COR-L47 (cell line): Measurements from ENCODE around the gene PRAMEF14.
"Not testable (repeated sequence)": the region's sequence is repeated elsewhere in the genome, so short reads cannot be mapped to it uniquely, and the experiment has no call there.

Experiments used
- DNase-seq: peaks from one replicate; lab custom pipeline; 2025; lab: John Stamatoyannopoulos, UW

The PRAMEF14 gene, protein sequence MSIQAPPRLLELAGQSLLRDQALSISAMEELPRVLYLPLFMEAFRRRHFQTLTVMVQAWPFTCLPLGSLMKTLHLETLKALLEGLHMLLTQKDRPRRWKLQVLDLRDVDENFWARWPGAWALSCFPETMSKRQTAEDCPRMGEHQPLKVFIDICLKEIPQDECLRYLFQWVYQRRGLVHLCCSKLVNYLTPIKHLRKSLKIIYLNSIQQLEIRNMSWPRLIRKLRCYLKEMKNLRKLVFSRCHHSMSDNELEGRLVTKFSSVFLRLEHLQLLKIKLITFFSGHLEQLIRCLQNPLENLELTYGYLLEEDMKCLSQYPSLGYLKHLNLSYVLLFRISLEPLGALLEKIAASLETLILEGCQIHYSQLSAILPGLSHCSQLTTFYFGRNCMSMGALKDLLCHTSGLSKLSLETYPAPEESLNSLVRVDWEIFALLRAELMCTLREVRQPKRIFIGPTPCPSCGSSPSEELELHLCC

DNA sequence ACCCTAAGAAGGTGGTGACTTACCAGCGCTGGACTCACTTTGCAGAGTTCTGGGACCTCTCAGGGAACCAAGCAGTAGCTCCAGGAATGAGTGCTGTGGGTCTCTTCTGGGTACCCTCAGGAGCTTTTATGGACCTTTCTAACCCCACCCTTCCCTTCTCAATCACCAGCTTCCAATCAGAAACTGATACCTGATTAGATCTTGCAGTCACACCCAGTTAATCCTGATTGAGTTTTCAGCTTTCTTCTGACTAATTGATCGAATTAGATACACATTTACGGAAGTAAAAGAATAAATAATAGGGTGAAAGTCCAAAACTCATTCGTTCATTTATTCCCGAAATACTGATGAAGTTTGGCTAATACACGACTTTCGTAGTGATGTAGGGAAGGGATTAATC is at the start of gene PRAMEF14:
PRAMEF14 (minus strand) TSS at position 101 of the 400 bp plus-strand sequence. CDS start 1,820 bp downstream, outside the sequence.
- DNase-seq, result not testable (repeated sequence)

DNA sequence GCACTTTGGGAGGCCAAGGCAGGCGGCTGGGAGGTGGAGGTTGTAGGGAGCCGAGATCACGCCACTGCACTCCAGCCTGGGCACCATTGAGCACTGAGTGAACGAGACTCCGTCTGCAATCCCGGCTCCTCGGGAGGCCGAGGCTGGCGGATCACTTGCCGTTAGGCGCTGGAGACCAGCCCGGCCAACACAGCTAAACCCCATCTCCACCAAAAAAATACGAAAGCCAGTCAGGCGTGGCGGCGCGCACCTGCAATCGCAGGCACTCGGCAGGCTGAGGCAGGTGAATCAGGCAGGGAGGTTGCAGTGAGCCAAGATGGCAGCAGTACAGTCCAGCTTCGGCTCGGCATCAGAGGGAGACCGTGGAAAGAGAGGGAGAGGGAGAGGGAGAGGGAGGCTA is 48.4 kb upstream of the PRAMEF14 start:
- not testable (repeated sequence) for DNase-seq

DNA sequence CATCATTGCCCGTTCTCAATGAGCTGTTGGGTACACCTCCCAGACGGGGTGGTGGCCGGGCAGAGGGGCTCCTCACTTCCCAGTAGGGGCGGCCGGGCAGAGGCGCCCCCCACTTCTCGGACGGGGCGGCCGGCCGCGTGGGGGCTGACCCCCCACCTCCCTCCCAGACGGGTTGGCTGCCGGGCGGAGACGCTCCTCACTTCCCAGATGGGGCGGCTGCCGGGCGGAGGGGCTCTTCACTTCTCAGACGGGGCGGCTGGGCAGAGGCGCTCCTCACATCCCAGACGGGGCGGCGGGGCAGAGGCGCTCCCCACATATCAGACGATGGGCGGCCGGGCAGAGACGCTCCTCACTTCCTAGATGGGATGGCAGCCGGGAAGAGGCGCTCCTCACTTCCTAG is 47.8 kb upstream of the PRAMEF14 start:
- not testable (repeated sequence) for DNase-seq

DNA sequence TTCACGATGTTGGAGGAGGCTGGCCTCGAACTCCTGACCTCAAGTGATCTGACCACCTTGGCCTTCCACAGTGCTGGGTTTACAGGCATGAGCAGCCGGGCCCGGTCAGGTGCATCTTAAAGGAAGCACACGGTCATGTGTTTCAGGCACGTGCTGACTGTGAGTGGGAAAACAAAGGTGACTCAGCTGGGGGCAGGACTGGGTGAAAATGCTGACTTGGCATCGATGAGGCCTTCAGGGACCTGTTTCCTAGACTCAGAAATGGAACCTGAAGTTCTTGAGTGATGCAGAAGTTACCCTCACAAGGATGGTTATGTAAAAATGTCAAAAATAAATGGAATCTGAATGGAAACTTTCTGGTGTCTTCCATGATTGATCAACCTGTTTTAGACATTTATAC is 46.1 kb upstream of the PRAMEF14 start:
- DNase-seq, result not testable (repeated sequence)

DNA sequence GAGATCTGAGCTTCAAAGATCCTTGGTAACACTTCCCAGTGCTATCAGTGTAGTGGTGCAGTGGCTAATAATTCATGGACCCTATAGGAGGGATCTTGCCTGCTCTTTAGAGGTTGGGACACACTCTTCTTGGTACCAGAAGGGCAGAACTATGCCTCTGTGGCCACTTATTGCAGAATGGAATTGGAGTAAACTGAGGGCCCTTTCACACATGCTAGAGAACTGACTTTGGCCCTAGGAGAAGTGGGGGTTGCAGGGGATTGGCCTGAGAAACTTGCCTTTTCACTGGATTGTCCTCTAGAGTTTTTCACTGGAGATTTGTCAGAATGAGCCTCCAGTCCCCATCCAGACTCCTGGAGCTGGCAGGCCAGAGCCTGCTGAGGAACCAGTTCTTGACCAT is 42.4 kb upstream of the PRAMEF14 start, which contains the start of gene PRAMEF17:
PRAMEF17 (plus strand) TSS at position 301 of the 400 bp plus-strand sequence; CDS start at position 327, 26 bp downstream.
- not testable (repeated sequence) for DNase-seq

DNA sequence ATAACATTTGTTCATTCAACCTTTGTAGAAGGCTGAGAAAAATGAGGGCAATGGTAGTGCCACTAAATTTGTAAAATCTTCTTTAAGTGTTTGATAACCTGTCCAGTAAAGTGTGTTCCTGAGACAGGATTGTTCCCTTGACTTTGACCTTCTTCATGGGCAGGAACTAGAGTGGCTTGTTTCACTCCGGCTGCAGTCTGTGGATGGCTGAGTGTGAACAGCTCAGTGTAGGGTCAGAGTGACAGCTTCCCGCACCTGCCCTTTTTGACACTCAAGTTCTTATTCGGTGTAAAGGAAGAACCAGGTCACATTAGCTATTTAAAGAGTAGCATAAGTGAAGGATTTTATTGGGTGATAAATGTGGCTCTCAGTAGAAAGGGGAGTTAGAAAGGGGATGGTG is 33.4 kb upstream of the PRAMEF14 start:
- not testable (repeated sequence) for DNase-seq

DNA sequence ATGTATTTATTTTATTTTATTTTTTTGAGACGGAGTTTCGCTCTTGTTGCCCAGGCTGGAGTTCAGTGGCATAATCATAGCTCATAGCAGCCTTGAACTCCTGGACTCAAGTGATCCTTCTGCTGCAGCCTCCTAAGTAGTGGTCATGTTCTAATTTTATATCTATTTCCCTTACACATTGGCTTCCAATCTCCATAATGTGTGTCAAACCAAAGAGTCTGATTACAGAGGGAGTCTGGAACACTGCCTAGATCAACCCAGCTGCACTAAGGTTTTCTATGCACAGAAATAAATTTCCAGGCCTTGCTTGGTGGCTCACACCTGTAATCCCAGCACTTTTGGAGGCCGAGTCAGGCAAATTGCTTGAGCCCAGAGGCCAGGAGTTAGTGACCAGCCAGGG is 32.0 kb upstream of the PRAMEF14 start:
- not testable (repeated sequence) for DNase-seq

DNA sequence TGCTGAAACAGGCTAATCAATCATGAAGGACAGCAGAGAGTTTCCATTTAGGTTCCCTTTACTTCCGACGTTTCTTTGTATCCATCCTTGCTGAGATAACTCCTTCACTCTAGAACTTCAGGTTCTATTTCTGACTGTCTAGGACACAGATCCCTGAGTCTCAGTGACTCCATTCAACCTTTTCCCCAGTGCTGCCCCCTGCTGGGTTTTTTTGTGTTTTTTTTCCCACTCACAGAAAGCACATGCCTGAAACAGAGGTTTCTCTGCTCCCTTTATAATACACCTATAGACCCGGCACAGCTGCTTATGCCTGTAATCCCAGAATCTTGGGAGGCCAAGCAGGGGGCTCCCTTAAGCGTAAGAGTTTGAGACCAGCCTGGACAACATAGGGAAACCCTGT is 21.6 kb upstream of the PRAMEF14 start:
- not testable (repeated sequence) for DNase-seq

DNA sequence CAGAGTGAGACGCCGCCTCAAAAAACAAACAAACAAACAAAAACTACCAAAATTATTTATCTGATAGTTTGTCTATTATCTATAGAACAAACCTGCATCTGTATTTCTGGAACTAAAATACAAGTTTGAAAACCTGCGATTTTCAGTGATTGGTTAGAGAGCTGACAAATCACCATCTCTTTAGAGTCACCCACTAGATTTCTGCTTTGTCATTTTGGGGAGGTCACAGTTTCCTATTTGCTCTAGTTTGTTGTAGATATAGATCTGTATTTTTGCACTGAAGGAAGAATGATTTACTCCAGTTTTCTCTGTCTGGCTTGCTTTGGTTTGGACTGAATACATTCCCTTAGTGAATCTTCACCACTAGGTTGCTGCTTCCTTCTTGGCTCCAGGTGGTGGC is 19.6 kb upstream of the PRAMEF14 start:
- not testable (repeated sequence) for DNase-seq

DNA sequence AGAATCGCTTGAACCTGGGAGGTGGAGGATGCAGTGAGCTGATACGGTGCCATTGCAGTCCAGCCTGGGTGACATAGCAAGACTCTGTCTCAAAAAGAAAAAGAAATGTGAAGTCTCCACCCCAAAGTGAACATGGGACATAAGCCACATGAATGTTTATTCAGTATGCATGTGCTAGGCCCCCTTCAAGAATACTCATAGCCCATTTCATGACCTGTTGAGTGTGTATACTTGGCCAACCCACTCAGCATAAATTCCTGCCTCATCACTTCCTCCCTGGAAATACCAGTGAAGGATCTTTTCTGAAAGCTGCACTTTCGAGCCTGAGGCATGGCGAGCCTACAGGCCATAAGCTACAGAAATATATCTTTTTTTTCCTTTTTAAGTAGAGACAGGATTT is 18.0 kb upstream of the PRAMEF14 start:
- not testable (repeated sequence) for DNase-seq

DNA sequence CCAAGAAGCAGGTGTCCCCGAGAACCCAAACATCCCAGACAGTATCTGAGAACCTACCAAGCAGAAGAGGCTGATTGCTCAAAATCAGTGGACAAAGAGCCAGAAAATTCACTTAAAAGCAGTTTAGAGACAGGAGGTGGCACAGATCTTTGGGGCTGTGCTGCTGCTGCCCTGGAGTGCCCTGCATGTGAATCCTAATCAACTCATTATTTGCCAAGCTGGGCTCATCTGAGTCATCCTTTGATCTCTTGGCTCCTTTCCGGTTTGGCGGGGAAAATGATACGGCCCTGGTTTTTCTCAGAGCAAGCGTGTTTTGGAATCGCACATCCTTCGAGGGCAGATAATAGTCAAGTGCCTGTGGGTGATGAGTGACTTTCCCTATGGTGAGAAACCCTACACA is 15.4 kb upstream of the PRAMEF14 start:
- not testable (repeated sequence) for DNase-seq

DNA sequence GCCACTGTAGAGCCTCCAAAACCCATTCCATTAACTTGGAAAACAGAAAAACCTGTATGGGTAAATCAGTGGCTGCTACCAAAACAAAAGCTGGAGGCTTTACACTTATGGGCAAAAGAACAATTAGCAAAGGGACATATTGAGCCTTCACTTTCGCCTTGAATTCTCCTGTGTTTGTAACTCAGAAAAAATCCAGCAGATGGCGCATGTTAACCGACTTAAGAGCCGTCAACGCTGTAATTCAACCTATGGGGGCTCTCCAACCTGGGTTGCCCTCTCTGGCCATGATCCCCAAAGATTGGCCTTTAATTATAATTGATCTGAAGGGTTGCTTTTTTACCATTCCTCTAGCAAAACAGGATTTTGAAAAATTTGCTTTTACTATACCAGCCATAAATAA is 9.8 kb upstream of the PRAMEF14 start:
- peak; percentile 49 for DNase-seq

DNA sequence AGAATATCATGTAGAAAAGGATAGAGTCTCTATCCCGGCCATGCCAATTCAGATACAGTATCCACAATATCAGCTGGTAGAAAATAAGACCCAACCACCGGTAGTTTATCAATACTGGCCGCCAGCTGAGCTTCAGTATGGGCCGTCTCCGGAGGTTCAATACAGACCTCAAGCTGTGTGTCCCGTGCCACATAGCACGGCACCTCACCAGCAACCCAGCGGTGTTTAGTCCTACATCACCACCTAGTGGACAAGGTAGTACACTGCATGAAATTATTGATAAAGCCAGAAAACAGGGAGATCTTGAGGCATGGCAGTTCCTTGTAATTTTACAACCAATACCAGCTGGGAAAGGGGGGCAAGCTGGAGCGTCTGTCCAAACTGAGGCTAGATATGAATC is 7.5 kb upstream of the PRAMEF14 start:
- DNase-seq, result not testable (repeated sequence)

DNA sequence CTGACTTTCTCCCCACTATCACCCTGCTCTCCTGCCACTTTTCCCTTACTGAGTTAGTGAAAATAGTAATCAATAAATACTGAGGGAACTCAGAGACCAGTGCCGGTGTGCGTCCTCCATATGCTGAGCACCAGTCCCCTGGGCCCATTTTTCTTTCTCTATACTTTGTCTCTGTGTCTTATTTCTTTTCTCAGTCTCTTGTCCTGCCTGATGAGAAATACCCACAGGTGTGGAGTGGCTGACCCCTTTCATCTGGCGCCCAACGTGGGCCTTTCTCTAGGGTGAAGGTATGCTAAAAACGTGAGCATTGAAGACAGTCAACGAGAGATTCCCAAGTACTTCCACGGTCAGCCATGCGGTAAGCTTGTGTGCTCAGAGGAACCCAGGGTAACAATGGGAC is 6.5 kb upstream of the PRAMEF14 start:
- not testable (repeated sequence) for DNase-seq

DNA sequence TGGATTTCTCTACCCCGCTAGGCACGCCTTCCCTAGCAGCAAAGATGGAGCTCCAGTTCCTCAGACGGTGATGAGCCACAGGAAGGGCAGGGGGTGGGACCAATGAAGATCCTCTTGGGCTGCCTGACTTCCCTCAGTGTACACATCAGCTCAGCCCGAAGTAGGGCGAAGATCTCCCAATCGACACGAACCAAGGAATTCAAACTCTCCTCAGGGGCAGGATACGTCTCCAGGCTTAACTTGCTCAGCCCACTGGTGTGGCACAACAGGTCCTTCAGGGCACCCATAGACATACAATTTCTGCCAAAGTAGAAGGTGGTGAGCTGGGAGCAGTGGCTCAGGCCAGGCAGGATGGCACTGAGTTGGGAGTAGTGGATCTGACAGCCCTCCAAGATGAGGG is 4.4 kb downstream of the PRAMEF14 start:
- DNase-seq, result not testable (repeated sequence)

DNA sequence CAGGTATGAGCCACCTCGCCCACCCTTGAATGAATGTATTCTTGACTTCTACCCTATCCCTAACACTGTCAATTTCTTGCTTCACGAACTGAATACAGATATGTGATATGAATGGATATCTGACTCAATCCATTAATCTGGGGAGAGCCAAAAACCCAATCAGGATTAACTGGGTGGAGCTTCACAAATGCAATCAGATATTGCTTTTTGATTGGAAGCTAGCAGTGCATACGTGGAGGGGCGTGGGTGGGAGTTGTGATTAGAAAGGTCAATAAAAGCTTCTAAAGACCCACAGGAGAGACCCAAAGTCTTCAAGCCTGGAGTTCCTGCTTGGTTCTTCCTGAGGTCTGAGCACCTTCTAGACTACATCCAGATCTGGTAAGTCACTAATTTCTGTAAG is 31.7 kb downstream of the PRAMEF14 start, which contains the start of gene PRAMEF15:
PRAMEF15 (plus strand) TSS at position 301 of the 400 bp plus-strand sequence. CDS start 2,827 bp downstream, outside the sequence.
- not testable (repeated sequence) for DNase-seq

DNA sequence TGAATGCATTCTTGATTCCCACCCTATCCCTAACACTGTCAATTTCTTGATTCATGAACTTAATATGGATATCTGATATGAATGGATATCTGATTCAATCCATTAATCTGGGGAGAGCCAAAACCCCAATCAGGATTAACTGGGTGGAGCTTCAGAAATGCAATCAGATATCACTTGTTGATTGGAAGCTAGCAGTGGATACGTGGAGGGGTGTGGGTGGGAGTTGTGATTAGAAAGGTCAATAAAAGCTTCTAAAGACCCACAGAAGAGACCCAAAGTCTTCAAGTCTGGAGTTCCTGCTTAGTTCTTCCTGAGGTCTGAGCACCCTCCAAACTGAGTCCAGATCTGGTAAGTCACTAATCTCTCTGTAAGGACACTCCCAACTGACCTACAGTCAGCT is 43.7 kb downstream of the PRAMEF14 start, which contains the start of gene PRAMEF33:
PRAMEF33 (plus strand) TSS at position 301 of the 400 bp plus-strand sequence. CDS start 2,416 bp downstream, outside the sequence.
- not testable (repeated sequence) for DNase-seq

DNA sequence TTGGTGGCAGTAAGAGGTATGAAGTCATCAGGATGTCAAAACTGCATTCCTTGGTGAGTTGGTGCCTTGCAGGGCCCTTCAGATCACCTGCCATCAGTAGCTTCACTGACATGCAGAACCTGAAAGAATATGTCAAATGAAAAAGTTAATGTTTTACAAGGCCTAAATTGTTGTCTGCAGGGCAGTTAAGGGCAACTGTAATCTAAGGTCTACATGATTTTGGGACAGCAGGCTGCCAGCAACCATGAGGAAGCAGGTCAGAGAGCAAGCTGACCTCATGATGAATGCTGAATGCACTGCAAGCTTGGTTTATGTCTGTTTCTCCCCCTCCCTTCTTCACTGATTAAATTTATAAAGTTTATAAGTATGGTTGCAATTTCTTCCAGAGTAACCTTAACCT is 44.7 kb downstream of the PRAMEF14 start:
- not testable (repeated sequence) for DNase-seq

DNA sequence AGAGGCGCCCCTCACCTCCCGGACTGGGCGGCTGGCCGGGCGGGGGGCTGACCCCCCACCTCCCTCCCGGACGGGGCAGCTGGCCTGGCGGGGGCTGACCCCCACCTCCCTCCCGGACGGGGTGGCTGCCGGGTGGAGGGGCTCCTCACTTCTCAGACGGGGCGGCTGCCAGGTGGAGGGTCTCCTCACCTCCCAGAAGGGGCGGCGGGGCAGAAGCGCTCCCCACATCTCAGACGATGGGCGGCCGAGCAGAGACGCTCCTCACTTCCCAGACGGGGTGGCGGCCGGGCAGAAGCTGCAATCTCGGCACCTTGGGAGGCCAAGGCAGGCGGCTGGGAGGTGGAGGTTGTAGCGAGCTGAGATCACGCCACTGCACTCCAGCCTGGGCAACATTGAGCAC is 48.2 kb downstream of the PRAMEF14 start:
- not testable (repeated sequence) for DNase-seq

DNA sequence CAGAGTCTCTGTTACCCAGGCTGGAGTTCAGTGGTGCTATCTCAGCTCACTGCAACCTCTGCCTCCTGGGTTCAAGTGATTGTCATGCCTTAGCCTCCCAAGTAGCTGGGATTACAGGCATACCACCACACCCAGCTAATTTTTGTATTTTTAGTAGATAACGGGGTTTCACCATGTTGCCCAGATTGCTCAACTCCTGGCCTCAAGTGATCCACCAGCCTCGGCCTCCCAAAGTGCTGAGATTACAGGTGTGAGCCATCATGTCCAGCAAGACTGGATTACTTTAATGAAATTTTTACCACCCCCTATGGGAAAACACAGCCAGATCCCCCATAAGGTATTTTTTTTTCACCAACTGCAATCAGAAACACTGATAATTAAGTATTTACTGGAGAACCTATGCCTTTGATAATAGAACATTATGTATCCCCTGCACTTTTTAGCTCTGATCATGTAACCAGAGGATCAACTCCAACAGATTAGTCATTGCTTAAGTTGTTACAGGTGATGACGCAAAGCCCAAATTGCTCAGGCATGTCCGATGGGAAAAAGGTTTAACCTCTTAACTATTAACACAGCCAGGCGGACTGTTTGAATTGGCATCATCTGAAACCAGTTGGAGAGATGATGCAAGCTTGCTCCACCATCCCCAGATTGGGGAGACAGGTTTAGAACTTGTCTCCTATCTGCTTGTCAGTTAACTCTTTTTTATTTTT is 49.6 kb downstream of the PRAMEF14 start:
- DNase-seq, result not testable (repeated sequence)
